ENCODE results near the gene CD99. TPM values are rescaled to one million over a fixed set of nuclear protein-coding genes. Genes with fewer than 3 reads are reported as not detected.
A peak's percentile ranks its signal among the peaks of the same experiment; 100 is the strongest.

Gene CD99
- total RNA-seq, 1 experiment from 2014 or later, result 1,443 TPM

GRCh38 chrX:2665387-2666304, 25.4 kb upstream of the CD99 start:
- ChIA-PET POLR2A (ENCODE audit: low non-redundant PET) (no interaction called here), CTCF (no interaction called here)
- TF ChIP-seq CTCF (conservative IDR thresholded peaks at IDR 0.05; ENCODE audit: low read depth, low read length), result no peak
- no peak for TF ChIP-seq EZH2 (IDR thresholded peaks at IDR 0.05; ENCODE audit: borderline replicate concordance, low read depth, low read length, poor library complexity, severe bottlenecking)
- TSS peak; percentile 59 for BruUV-seq (replicated peaks)
- intact Hi-C loops (cut with micrococcal nuclease; ENCODE audit: unreplicated experiment), result no loop called here
- Histone ChIP-seq H3K4me1 (ENCODE audit: insufficient read depth, low read length, poor library complexity, severe bottlenecking) (peaks cover 26% of the 10 kb centered on the region), H3K27ac (ENCODE audit: low read depth, low read length, poor library complexity, severe bottlenecking) (peak overlapping the region; percentile 88), H3K9me3 (ENCODE audit: low read depth, low read length, poor library complexity, severe bottlenecking) (no peaks in the 10 kb centered on the region), H3K27me3 (replicated peaks; ENCODE audit: insufficient read depth, low read depth, low read length, poor library complexity) (no peaks in the 10 kb centered on the region), H3K4me3 (ENCODE audit: low read depth, low read length, poor library complexity, severe bottlenecking) (no peak overlapping the region), H3K36me3 (ENCODE audit: insufficient read depth, low read length, poor library complexity, severe bottlenecking) (no peaks in the 10 kb centered on the region)
- peak; percentile 52 for DNase-seq (ENCODE audit: low spot score)

- intact Hi-C loops (cut with micrococcal nuclease; ENCODE audit: unreplicated experiment), result no loop called here
- Histone ChIP-seq H3K27me3 (replicated peaks; ENCODE audit: insufficient read depth, low read depth, low read length, poor library complexity) (no peaks in the 10 kb centered on the region), H3K4me3 (ENCODE audit: low read depth, low read length, poor library complexity, severe bottlenecking) (no peak overlapping the region), H3K9me3 (ENCODE audit: low read depth, low read length, poor library complexity, severe bottlenecking) (no peaks in the 10 kb centered on the region), H3K4me1 (ENCODE audit: insufficient read depth, low read length, poor library complexity, severe bottlenecking) (peaks cover 26% of the 10 kb centered on the region), H3K27ac (ENCODE audit: low read depth, low read length, poor library complexity, severe bottlenecking) (peak overlapping the region; percentile 88), H3K36me3 (ENCODE audit: insufficient read depth, low read length, poor library complexity, severe bottlenecking) (no peaks in the 10 kb centered on the region)
- ChIA-PET POLR2A (ENCODE audit: low non-redundant PET) (no interaction called here), CTCF (no interaction called here)
- BruUV-seq (replicated peaks), result no TSS peak
- TF ChIP-seq CTCF (conservative IDR thresholded peaks at IDR 0.05; ENCODE audit: low read depth, low read length) (no peak), EZH2 (IDR thresholded peaks at IDR 0.05; ENCODE audit: borderline replicate concordance, low read depth, low read length, poor library complexity, severe bottlenecking) (no peak)
- no peak for DNase-seq (ENCODE audit: low spot score)
Measured at GRCh38 chrX:2666491-2666890, 24.6 kb upstream of the CD99 start.

- Histone ChIP-seq H3K36me3 (ENCODE audit: insufficient read depth, low read length, poor library complexity, severe bottlenecking) (no peaks in the 10 kb centered on the region), H3K27ac (ENCODE audit: low read depth, low read length, poor library complexity, severe bottlenecking) (no peak overlapping the region), H3K4me1 (ENCODE audit: insufficient read depth, low read length, poor library complexity, severe bottlenecking) (peaks cover 3% of the 10 kb centered on the region), H3K4me3 (ENCODE audit: low read depth, low read length, poor library complexity, severe bottlenecking) (no peak overlapping the region), H3K27me3 (replicated peaks; ENCODE audit: insufficient read depth, low read depth, low read length, poor library complexity) (no peaks in the 10 kb centered on the region), H3K9me3 (ENCODE audit: low read depth, low read length, poor library complexity, severe bottlenecking) (no peaks in the 10 kb centered on the region)
- ChIA-PET CTCF (no interaction called here), POLR2A (ENCODE audit: low non-redundant PET) (no interaction called here)
- DNase-seq (ENCODE audit: low spot score), result no peak
- BruUV-seq (replicated peaks), result no TSS peak
- intact Hi-C loops (cut with micrococcal nuclease; ENCODE audit: unreplicated experiment), result no loop called here
- TF ChIP-seq CTCF (conservative IDR thresholded peaks at IDR 0.05; ENCODE audit: low read depth, low read length) (no peak), EZH2 (IDR thresholded peaks at IDR 0.05; ENCODE audit: borderline replicate concordance, low read depth, low read length, poor library complexity, severe bottlenecking) (no peak)
Measured at GRCh38 chrX:2670978-2671377, 20.1 kb upstream of the CD99 start.
